OCI-LY3 (cell line): ENCODE measurements around the gene LRWD1.

Source experiments
- CTCF ChIP-seq: fragments of 200-600, 300-600 bp; sonication (generic); IDR thresholded peaks from 2 replicates; pipeline ENCODE4 v1.5.1; 2014; ENCODE audit warnings: antibody characterized with exemption, low read length, low read depth
- EZH2phosphoT487 ChIP-seq: fragments of 200-600 bp; shearing (Covaris generic); IDR thresholded peaks from 2 replicates; pipeline ENCODE4 v1.6.1; 2018; ENCODE audit warnings: antibody characterized with exemption, mixed run types, low read depth

- no peak for TF ChIP-seq CTCF
- TF ChIP-seq EZH2phosphoT487: no peak
Observed at GRCh38 chr7:102463841-102464576, 775 bp upstream of the LRWD1 start.
